ENCODE measurements around the gene NAT9.

- TF ChIP-seq CTCF (IDR thresholded peaks at IDR 0.05) (no peak), POLR2A (IDR thresholded peaks at IDR 0.05) (no peak)
Measured at GRCh38 chr17:74756891-74757290, 19.3 kb downstream of the NAT9 start.

Measured in right lobe of liver (tissue), 4 donors.